ENCODE measurements around the gene TM9SF2.

The TM9SF2 gene

GRCh38 chr13:99496184-99497142 is 4.8 kb upstream of the TM9SF2 start:
- no peak for DNase-seq

- DNase-seq: peak; percentile 77
These were observed 2.8 kb upstream of the TM9SF2 start for GRCh38 chr13:99498171-99499161.

- no peak for DNase-seq
These were observed 461 bp upstream of the TM9SF2 start for GRCh38 chr13:99500839-99501183.

- DNase-seq: no peak
These were observed 603 bp downstream of the TM9SF2 start for GRCh38 chr13:99501848-99502301.

GRCh38 chr13:99505814-99506269 is 4.6 kb downstream of the TM9SF2 start:
- DNase-seq: no peak

- no peak for DNase-seq
These were observed 5.4 kb downstream of the TM9SF2 start for GRCh38 chr13:99506634-99507033.

- no peak for DNase-seq
These were observed 5.8 kb downstream of the TM9SF2 start for GRCh38 chr13:99507054-99507453.

- DNase-seq: no peak
These were observed 6.3 kb downstream of the TM9SF2 start for GRCh38 chr13:99507551-99507950.

GRCh38 chr13:99507986-99508385 is 6.7 kb downstream of the TM9SF2 start:
- no peak for DNase-seq

- no peak for DNase-seq
These were observed 8.2 kb downstream of the TM9SF2 start for GRCh38 chr13:99509479-99509878.

- DNase-seq: no peak
These were observed 13.5 kb downstream of the TM9SF2 start for GRCh38 chr13:99514801-99515200.

GRCh38 chr13:99516153-99516929 is 15.1 kb downstream of the TM9SF2 start:
- DNase-seq: no peak

- DNase-seq: no peak
These were observed 16.3 kb downstream of the TM9SF2 start for GRCh38 chr13:99517577-99517976.

GRCh38 chr13:99517984-99518383 is 16.7 kb downstream of the TM9SF2 start:
- DNase-seq: no peak

GRCh38 chr13:99522298-99522697 is 21.0 kb downstream of the TM9SF2 start:
- DNase-seq: no peak

GRCh38 chr13:99523838-99524237 is 22.6 kb downstream of the TM9SF2 start:
- no peak for DNase-seq

- DNase-seq: no peak
These were observed 24.7 kb downstream of the TM9SF2 start for GRCh38 chr13:99525967-99526366.

- no peak for DNase-seq
These were observed 25.3 kb downstream of the TM9SF2 start for GRCh38 chr13:99526549-99526948.

GRCh38 chr13:99527301-99527700 is 26.0 kb downstream of the TM9SF2 start:
- no peak for DNase-seq

- no peak for DNase-seq
These were observed 27.3 kb downstream of the TM9SF2 start for GRCh38 chr13:99528547-99528946.

GRCh38 chr13:99536023-99536422 is 34.8 kb downstream of the TM9SF2 start:
- DNase-seq: no peak

GRCh38 chr13:99540530-99540929 is 39.3 kb downstream of the TM9SF2 start:
- DNase-seq: no peak

Measured in NCI-H1105 (cell line).